ENCODE results near the gene B3GNT7. TPM values are rescaled to one million over a fixed set of nuclear protein-coding genes. Genes with fewer than 3 reads are reported as not detected.

Gene B3GNT7
- total and polyA plus RNA-seq, 2 of the 4 experiments (the other 2 are of a cell fraction) = under 0.01 to 0.03 TPM

DNA sequence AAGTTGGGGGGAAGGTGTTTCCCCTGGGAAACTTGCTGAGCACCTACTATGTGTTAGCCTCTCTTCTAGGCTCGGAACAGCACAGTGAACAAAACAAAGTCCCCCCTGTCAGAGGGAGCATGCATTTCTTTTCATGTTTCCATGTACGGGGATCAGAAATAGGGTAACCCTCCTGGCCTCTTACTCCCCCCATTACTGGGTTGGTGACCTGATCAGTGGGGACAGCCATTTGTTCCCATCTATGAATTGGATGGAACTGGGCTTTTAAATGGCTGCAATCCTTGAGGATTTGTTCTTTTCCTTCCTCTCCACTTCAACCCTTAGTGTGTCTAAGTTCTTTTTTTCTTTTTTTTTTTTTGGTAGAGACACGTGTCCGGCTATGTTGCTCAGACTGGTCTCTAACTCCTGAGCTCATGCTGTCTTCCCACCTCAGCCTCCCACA, 55.1 kb downstream of the B3GNT7 start:
- no peak overlapping the region for H4K5ac ChIP-seq (ENCODE audit: low read depth, low read length)
- no peak overlapping the region for H3K4ac ChIP-seq (ENCODE audit: low read depth, low read length)
- TF ChIP-seq MAFK (IDR thresholded peaks at IDR 0.05; ENCODE audit: low read depth, low read length) = no peak
- TF ChIP-seq MXI1 (IDR thresholded peaks at IDR 0.05; ENCODE audit: borderline replicate concordance, low read depth, low read length) = no peak
- no peak for TF ChIP-seq CHD1 (IDR thresholded peaks at IDR 0.05; ENCODE audit: low read depth, low read length)
- TF ChIP-seq POLR2A (IDR thresholded peaks at IDR 0.05; ENCODE audit: low read depth, low read length) = no peak; the same call in 1 of the 2 replicates
- no peak for TF ChIP-seq RFX5 (IDR thresholded peaks at IDR 0.05; ENCODE audit: low read depth, low read length)
- no peak for TF ChIP-seq RAD21 (IDR thresholded peaks at IDR 0.05; ENCODE audit: low read length)
- TF ChIP-seq FOS (IDR thresholded peaks at IDR 0.05; ENCODE audit: low read depth, low read length) = no peak
- no peak for TF ChIP-seq SMC3 (IDR thresholded peaks at IDR 0.05; ENCODE audit: low read depth, low read length)
- no peak for TF ChIP-seq CTCF (conservative IDR thresholded peaks at IDR 0.05; ENCODE audit: low read depth, low read length)
- TF ChIP-seq MAZ (IDR thresholded peaks at IDR 0.05; ENCODE audit: borderline replicate concordance, low read depth, low read length) = no peak
- TF ChIP-seq CEBPB (IDR thresholded peaks at IDR 0.05; ENCODE audit: low read depth, low read length) = no peak
- TF ChIP-seq RCOR1 (IDR thresholded peaks at IDR 0.05; ENCODE audit: insufficient replicate concordance, low read length) = no peak
- H4K20me1 ChIP-seq (ENCODE audit: insufficient read depth, low read length) = peaks cover 15% of the 10 kb centered on the region; the same call in 1 of the 2 replicates
- no peak overlapping the region for H3K23ac ChIP-seq (ENCODE audit: low read depth, low read length)
- no peak overlapping the region for H3K56ac ChIP-seq (ENCODE audit: extremely low read depth, insufficient read depth, low read length)
- dilution Hi-C loops (cut with HindIII; ENCODE audit: low sequenced_read_pairs, unreplicated experiment) = no loop called here
- in situ Hi-C loops (cut with MboI; ENCODE audit: low sequenced_read_pairs) = loop anchor here (10.0 kb wide), 1 partner anchor 346 kb away; no protein-coding TSS in a partner anchor
- no peak overlapping the region for H2BK120ac ChIP-seq (ENCODE audit: low read depth, low read length)
- H3K9ac ChIP-seq (ENCODE audit: low read depth, low read length) = no peak overlapping the region
- H4K8ac ChIP-seq (ENCODE audit: low read depth in 2 of 2, low read length in 2 of 2) = no peak overlapping the region
- no peak overlapping the region for H3K4me3 ChIP-seq (ENCODE audit: insufficient read depth, low read depth, low read length)
- no peak overlapping the region for H2BK5ac ChIP-seq (ENCODE audit: low read depth, low read length, poor library complexity, severe bottlenecking)
- H3K36me3 ChIP-seq (ENCODE audit: control insufficient read depth, insufficient read depth, low read length) = peaks cover 29% of the 10 kb centered on the region
- H3K18ac ChIP-seq (ENCODE audit: low read depth, low read length) = no peak overlapping the region
- intact Hi-C loops (cut with micrococcal nuclease) = loop anchor here (10.0 kb wide), 1 partner anchor 546 kb away; no protein-coding TSS in a partner anchor
- no peak overlapping the region for H2BK20ac ChIP-seq (ENCODE audit: low read depth, low read length)
- H3K79me1 ChIP-seq (ENCODE audit: low read depth in 1 of 2, low read length in 2 of 2) = 0 out of 4 replicates have a peak, but pooled peaks cover 0 to 7% of the 10 kb centered on the region in 2 experiments
- no peak overlapping the region for H2AK5ac ChIP-seq (ENCODE audit: low read depth, low read length)
- POLR2A ChIA-PET (ENCODE audit: unreplicated experiment) = interaction anchor here (0.7 kb wide), 1 partner anchor 173 kb away, joined by 4 read pairs; no protein-coding TSS in a partner anchor
- H3K9me3 ChIP-seq (ENCODE audit: control insufficient read depth, insufficient read depth, low read length) = no peaks in the 10 kb centered on the region
- H2BK15ac ChIP-seq (ENCODE audit: low read depth, low read length) = no peak overlapping the region
- H4K91ac ChIP-seq (ENCODE audit: insufficient read depth, low read depth, low read length) = no peak overlapping the region
- DNase-seq = no peak
- no peak overlapping the region for H3K14ac ChIP-seq (replicated peaks; ENCODE audit: low read depth, low read length)
- no CpG with 5 or more reads among the region's 4 CpGs for WGBS, 2 experiments (ENCODE audit: extremely low coverage in 2 of 2, insufficient read length in 1 of 2)
- no peaks in the 10 kb centered on the region for H3K27me3 ChIP-seq (ENCODE audit: control insufficient read depth, insufficient read depth, low read length)
- BruUV-seq (replicated peaks) = no TSS peak
- H3K27ac ChIP-seq (ENCODE audit: insufficient read depth, low read length) = no peak overlapping the region
- H3K4me2 ChIP-seq (ENCODE audit: low read depth, low read length) = no peak overlapping the region
- no peak overlapping the region for H2AFZ ChIP-seq (replicated peaks; ENCODE audit: low read length, poor library complexity)
- ATAC-seq (ENCODE audit: low read depth) = no peak
- H3K4me1 ChIP-seq (ENCODE audit: control insufficient read depth, insufficient read depth, low read length) = no peaks in the 10 kb centered on the region
- H2AK9ac ChIP-seq (replicated peaks; ENCODE audit: low read depth, low read length, poor library complexity) = peak overlapping the region; percentile 72
- H3K9me1 ChIP-seq (ENCODE audit: insufficient read depth, low read length) = no peaks in the 10 kb centered on the region
- CTCF ChIA-PET = no interaction called here

All from IMR-90 (cell line).